ENCODE results near the gene ALOX12B.
"Not testable (repeated sequence)": the region's sequence is repeated elsewhere in the genome, so short reads cannot be mapped to it uniquely, and the experiment has no call there.

Gene ALOX12B

DNA sequence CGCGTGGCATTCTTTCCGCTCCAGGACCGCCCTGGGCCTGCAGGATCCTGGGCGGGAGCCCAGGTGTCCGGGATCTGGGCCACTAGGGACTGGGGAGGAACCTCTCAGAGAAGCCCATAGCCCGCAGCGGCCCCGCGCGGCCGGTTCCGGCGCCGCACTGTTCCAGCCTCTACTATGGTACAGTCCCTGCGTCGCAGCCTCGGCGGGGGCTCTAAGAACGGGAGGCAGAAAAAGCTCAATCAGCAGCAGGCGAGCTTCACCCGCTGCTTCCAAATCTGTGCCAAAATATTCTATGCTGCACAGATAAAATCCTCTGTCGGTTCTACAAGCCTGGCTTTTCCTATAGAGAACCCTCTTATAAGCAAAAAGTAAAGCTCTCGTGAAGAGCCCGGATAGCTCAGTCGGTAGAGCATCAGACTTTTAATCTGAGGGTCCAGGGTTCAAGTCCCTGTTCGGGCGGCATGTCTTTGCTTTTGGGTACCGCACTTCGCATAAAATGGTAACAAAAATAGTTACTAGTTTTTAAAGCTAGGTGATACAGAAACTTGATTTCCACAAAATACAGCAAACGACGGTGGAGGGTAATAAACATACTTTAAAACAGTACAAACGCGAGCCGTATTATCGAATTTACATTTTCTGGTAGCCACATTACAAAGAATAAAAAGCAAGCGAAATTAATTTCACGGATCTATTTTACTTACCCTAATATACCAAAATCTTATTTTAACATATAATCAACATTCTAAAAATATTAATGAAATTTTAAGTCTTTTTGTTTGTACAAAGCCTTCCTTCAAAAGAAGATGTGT is 31.5 kb upstream of the ALOX12B start:
- peak; percentile 85 for DNase-seq (ENCODE audit: low spot score)

DNA sequence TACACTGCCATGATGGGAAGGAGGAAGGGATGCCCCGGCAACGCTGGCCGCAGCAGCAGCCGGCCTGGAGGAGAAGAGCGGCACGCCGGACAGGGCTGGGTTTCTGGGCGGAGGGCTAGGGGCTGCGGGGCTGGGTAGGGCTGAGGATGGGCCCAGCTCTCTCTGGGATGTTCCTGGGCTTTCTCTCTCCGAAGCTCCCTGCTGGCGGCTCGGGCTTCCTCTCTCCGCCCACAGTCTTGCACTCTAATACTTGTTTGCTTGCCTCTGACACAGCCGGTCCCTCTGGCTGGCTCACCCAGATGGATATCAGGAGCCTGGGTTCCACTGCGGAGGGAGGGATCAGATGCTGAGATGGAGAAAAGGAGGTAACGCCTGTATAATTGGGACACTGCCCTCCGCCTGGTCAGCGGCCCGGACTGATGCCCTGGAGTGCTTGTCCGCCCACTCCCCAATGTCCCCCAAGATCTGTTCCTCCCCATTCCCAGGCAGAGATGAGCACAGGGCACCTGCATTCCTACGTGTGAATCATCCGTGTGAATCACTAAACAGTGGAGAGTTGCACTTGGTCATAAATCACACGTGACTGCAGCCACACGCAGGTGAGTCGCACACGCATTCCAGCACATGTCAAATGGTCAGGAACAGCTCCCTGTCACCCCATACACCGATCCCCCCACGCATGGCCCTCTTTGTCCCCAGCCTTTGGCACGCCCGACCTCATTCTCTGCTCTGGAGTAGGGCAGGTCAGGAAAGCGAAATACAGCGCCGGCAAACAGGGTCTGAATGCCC is 30.7 kb upstream of the ALOX12B start, which contains the start of gene ALOXE3:
Gene ALOXE3 (minus strand): TSS at position 535 of the 789 bp plus-strand sequence. CDS start 524 bp downstream, at position 11.
- peak; percentile 43 for DNase-seq (ENCODE audit: low spot score)

DNA sequence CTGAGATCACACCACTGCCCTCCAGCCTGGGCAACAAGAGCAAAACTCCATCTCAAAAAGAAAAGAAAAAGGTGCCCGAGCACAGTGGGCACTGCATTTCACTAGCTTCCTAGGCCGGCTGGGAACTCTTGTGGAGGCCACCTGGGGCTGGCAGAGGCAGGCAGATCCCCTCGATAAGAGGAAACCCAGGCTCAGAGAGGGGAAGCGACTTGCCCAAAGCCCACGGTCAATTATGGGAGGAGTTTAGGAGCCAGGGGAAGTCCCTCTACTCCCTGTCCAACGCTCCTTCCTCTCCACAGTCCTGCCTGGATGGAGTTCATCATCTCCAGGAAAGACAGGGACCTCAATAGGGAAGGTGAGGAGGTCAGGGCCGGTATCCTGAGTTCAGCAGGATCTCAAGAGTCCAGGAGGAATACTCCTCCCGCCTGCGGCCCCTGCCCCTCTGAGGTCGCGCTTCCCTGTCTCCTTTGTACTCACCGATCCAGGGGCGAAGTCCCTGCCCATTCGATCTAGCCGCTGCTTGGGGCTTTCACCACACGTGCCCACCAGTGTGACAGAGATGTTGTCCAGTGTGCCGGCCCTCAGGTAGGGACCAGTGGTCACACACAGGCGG is 30.0 kb upstream of the ALOX12B start:
- DNase-seq (ENCODE audit: low spot score) = no peak

DNA sequence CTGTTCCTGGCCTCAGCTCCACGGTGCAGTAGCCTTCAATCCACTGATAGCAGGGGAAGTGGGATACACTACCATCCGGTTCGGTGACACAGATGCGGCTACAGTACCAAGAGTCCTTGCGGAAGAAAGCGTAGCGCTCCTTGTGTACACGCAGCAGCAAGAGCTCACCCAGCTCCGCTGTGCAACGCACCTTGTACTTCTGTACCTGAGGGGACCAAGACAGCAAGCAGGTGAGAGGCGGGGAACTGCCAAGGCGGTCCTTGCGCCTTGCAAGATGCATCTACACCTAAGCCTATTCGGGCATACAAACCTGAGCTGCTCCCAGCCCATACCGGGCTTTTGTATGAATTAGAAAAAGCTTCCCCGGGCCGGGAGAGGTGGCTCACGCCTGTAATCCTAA is 29.3 kb upstream of the ALOX12B start:
- no peak for DNase-seq (ENCODE audit: low spot score)

DNA sequence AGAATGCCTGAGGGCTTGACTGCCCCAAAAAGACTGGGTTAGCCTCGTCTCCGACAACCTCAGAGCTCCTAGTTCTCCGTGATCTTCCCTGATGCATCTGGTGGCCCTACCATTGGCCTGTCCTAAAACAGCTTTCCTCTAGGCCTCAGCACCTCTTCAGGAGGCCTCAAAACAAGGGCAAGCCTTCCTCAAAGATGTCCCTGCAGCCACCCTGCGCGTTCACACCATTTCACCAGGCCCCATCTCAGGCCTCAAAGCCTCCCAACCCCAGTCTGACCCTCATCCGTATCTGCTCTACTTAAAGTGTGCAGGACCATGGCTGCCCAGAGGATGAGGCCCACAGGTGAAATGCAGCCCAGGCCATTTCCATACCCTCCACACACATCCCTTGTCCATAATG is 23.4 kb upstream of the ALOX12B start:
- DNase-seq (ENCODE audit: low spot score) = no peak

DNA sequence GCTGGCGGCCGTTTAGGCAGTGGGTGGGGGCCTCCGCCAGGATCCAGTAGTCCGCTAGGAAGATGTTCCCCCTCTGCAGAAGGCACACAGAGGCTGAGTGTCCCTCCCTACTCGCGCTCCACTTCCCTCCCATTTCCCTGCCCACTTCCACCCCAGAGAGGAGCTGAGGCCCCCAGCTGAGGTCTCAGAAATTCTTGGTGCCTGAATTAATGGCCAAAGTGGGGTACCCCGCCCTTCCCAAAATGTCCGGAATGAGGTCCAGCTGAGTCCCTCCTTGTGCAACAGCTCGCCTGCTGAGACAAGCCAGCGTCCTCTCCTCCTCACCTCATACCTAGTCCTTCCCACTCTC is 22.9 kb upstream of the ALOX12B start:
- no peak for DNase-seq (ENCODE audit: low spot score)

DNA sequence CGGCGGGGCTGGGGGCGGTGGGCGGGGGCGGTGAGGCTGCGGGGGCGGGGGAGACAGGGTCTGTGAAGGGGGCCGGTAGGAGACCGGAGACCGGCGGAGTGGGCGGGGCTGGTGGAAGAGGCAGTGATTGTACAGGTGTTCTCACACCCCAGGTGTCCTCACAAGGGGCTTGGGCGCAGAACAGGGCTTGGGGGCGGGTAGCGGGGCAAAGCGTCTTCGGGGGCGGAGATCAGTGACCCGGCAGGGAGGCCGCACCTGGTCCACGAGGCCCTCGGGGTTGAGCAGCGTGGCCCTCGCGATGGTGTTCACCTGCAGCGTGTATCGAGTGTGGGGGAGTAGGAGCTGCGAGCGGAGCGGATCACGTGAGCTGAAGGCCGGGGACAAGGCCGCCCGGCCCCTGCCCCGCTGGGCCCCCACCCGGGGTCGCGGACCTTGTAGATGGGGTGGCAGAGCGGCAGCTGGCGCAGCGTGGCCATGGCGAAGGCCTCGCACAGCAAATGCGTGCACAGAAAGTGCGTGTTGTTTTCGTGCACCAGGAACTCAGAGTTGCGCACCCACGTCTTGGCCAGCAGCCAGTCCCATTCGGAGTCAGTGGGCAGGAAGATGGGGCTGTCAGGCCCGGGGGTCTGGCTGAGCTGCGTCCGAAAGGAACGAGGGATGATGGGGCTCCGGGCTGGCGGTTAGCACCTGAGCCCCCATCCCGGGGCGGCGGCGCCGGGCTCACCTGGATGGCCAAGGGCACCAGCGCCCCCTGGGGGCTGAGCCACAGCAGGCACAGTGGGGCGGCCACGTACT is 22.3 kb upstream of the ALOX12B start:
- DNase-seq (ENCODE audit: low spot score) = peak; percentile 93

DNA sequence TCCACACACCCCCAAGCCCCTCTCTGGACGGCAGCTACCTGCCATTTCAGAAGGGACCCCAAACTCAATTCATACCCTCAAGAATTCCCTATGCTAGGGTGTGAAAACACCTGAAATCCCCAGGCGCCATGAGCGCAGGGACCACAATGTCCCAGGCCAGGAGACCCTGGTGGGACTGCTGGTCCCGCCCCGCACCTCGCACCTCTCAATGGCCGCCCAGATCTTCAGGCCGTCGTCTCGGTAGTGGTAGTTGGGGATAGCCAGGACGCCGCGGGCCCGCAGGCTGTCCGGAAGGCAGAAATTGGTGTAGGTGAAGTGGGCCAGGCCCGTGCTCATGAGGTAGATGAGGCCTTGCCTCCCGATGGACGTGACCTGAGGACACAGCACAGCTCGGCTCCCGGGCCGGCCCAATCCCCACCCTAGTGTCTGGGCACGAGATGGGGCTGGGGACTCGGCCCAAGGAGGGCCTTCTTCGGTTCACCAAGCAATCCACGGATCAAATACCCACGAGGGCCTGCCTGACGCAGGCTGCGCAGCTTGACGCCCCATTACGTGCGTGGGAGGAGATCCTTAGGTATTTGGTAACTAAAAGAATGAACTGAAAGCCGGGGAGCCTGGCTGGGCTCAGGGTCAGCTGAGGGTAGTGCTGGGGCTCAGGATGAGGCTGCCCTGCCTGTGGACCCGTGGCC is 21.6 kb upstream of the ALOX12B start:
- DNase-seq (ENCODE audit: low spot score) = no peak

DNA sequence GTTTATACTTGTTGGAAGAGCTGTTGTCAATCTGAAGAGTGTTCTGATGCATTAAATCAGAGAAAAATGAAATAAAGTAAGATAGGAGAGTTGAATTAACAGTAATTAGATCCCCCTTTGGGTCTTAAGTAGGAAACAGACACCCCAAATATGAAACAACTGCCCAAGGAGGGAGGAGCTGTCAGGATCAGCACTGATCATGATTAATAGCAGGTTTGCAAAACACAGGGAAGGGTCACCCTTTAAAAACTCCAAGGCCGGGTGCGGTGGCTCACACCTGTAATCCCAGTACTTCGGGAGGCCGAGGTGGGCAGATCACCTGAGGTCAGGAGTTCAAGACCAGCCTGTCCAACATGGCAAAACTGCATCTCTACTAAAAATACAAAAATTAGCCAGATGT is 19.5 kb upstream of the ALOX12B start:
- DNase-seq (ENCODE audit: low spot score) = not testable (repeated sequence)

DNA sequence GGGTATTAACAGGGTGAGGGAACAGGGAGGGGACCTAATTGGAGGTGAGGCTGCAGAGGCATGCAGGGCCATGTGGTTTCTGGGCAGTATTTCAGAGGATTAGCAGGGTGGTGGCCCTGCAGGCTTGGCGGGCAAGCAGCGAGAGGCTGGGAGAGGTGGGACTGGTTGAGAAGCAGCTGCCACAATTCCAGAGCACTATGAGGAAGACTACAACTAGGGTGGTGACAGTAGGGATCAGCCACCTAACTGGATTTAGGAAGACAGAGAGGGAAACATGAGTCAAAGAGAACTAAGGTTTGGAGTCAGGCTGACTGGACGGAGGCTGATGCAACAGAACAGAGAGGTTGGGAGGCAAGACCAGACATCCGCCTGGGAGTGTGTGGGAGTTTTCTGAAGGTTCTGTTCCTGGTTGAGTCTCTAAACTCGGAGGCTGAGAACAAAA is 18.5 kb upstream of the ALOX12B start:
- DNase-seq (ENCODE audit: low spot score) = no peak

GRCh38 chr17:8104911-8105310 is 17.4 kb upstream of the ALOX12B start:
- DNase-seq (ENCODE audit: low spot score) = no peak

DNA sequence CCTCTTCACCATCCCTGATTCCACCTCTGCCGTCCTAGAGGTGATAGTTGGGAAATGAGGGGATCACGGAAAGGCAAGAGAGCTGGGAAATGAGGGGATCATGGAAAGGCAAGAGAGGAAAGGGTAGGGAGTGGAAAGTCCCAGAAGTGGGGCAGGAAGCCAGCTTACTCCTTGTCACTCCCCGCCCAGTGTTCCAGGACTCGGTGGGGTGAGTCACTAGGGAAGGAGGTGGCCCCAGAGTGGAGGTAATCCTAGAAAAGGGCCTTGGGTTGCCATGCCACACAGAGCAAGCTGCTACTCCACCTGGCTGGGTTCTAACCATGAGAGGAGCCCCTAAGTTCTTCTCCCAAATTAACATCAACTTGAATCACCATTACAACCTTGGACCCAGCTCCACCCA is 16.0 kb upstream of the ALOX12B start:
- no peak for DNase-seq (ENCODE audit: low spot score)

DNA sequence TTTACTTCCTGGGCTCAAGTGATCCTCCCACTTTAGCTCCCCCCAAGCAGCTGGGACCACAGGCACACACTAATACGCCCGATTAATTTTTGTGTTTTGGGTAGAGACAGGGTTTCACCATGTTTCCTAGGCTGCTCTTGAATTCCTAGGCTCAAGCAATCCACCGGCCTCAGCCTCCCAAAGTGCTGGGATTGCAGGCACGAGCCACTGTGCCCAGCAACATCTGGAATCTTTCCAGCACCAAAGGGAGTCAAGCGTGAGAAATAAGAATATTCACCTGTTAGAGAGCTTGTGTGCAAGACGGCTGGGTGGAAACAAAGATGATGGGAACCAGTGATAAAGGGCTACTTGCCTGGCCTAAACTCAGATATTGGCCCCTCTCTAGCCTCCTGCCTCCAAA is 14.2 kb upstream of the ALOX12B start:
- DNase-seq (ENCODE audit: low spot score) = no peak

DNA sequence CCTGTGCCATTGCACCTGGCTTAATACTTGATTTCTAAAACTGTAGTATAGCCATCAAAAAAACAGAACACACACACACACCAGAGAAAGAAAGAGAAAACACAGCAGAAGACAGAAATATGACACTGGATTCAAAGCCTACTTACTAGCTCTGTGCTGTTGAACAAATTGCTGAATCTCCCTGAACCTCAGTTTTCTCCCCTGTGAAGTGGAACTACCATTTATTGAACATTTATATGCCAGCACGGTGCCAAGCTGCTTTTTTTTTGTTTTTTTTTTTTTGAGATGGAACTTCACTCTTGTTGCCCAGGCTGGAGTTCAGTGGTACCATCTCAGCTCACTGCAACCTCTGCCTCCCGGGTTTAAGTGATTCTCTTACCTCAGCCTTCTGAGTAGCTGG is 13.2 kb upstream of the ALOX12B start:
- no peak for DNase-seq (ENCODE audit: low spot score)

GRCh38 chr17:8100111-8100510 is 12.6 kb upstream of the ALOX12B start:
- DNase-seq (ENCODE audit: low spot score) = no peak

GRCh38 chr17:8096541-8096940 is 9.0 kb upstream of the ALOX12B start:
- no peak for DNase-seq (ENCODE audit: low spot score)

DNA sequence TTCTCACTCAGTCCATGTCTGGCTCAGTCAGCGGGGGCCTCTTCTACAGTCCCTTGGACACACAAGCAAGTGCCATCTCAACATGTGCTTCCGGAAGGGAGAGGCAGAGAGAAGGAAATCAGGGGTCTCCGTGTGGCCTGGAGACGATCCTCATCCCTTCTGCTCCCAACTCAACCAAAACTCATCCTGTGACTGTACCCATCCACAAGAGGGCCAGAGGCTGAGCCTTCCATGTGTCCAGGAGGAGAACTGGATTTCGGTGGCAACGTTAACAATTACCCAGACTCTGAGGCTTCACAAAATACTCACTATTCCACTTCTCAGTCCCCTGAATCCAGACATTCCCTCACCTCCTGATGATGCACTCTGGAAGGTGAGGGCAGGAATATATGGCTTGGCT is 7.8 kb upstream of the ALOX12B start:
- DNase-seq (ENCODE audit: low spot score) = no peak

DNA sequence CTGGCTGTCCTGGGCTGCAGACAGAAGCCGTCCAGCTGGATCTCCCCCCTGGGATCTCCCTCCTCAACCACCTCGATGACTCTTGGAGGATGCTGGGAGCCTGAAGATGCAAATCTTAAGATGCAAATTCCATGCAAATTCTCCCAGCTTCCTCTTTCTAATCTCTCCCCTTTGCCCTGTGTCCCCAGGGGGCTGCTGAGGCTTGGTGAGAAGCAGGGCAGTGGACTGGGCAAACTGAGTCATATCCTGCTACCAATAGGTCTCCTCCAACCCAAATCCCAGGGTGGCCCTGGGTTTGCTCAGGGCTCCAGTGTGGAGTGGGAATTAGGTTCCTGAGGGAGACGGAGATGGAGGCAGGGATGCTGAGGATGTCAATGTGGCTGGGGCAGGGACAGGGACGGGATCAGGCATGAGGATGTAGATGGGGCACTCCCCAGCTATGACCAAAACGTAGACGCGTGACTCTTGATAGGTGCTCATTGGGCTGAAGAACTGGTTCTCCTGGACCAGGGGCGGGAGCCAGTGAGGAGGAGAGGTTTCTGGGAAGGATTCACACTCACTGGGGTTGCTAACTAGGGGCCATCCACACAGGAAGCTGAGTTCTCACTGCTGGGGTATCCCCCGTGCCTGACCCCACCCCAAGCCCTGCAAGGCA is 3.6 kb upstream of the ALOX12B start:
- no peak for DNase-seq (ENCODE audit: low spot score)

DNA sequence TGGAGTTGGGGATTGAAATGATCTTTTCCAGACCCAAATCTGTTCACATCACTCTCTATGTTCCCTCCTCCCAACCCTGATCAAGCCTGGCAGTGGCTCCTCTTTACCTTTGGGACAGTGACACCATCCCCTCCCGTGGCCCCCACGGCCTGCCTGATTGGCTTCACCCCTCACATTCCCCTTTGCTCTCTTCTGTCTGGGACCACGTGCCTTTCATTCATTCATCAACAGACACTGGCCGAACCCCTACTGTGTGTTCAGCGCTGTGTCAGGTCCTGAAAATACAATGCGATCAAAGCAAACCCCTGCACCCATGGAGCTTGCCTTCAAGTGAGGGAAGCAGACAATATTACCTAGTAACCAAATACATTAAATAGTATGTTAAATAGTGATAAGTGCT is 2.2 kb upstream of the ALOX12B start:
- no peak for DNase-seq (ENCODE audit: low spot score)

DNA sequence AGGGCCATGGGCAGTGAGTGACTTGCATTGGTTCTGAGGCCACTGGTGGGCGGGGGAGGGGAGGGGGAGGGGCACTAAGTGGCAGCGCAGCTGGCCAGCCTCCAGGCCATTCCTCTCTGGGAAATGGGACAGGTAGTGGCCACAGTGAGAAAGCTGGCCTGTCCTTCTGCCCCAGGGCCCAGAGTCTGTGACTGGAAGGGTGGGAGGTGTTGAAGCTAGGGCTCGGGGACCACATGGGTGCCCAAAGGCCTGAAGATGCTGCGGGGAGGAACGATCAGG is 375 bp upstream of the ALOX12B start:
- peak; percentile 47 for DNase-seq (ENCODE audit: low spot score)

GRCh38 chr17:8084250-8084649 is 3.3 kb downstream of the ALOX12B start:
- DNase-seq (ENCODE audit: low spot score) = no peak
